Retinal pigment epithelial cell (primary cell): ENCODE data around the gene MAML3.

Experiments
- DNase-seq: peaks from one replicate; pipeline ENCODE4 v3.0.0-alpha.2; 2010; ENCODE audit warnings: low read depth
- H3K4me3 ChIP-seq: 2 replicates; pipeline ENCODE4 v1.5.1; 2011; ENCODE audit warnings: mild to moderate bottlenecking, low read length, control low read depth, moderate library complexity
- CTCF ChIP-seq: conservative IDR thresholded peaks from 2 replicates; pipeline ENCODE4 v1.5.1; 2011; ENCODE audit warnings: low read depth, low read length, control low read depth, inconsistent platforms

MAML3 gene

GRCh38 chr4:140130677-140131076, 23.3 kb downstream of the MAML3 start:
- TF ChIP-seq CTCF, result no peak

GRCh38 chr4:140127422-140127821, 26.6 kb downstream of the MAML3 start:
- no peak for DNase-seq
- H3K4me3 ChIP-seq, result no peak overlapping the region
- TF ChIP-seq CTCF, result no peak

More at GRCh38 chr4:140130677-140131076, 23.3 kb downstream of the MAML3 start:
- DNase-seq, result no peak
- no peak overlapping the region for H3K4me3 ChIP-seq

- DNase-seq, result no peak
- TF ChIP-seq CTCF, result no peak
- no peak overlapping the region for H3K4me3 ChIP-seq
Measured at GRCh38 chr4:140126261-140126660, 27.7 kb downstream of the MAML3 start.

- H3K4me3 ChIP-seq, result no peak overlapping the region
- DNase-seq, result no peak
- TF ChIP-seq CTCF, result no peak
Measured at GRCh38 chr4:140125374-140125773, 28.6 kb downstream of the MAML3 start.

- no peak for DNase-seq
- no peak for TF ChIP-seq CTCF
Measured at GRCh38 chr4:140123666-140124377, 30.2 kb downstream of the MAML3 start.

GRCh38 chr4:140122891-140123290, 31.1 kb downstream of the MAML3 start:
- H3K4me3 ChIP-seq, result no peak overlapping the region
- TF ChIP-seq CTCF, result no peak
- no peak for DNase-seq

More at GRCh38 chr4:140123666-140124377, 30.2 kb downstream of the MAML3 start:
- H3K4me3 ChIP-seq, result no peak overlapping the region

- no peak for TF ChIP-seq CTCF
- DNase-seq, result no peak
- no peak overlapping the region for H3K4me3 ChIP-seq
Measured at GRCh38 chr4:140121646-140122045, 32.3 kb downstream of the MAML3 start.
